NCI-H524 (cell line): ENCODE results near the gene PRR7.

Source experiments
- DNase-seq, 2 experiments: peaks; one replicate each; lab custom pipeline; 2025; lab: John Stamatoyannopoulos, UW

The PRR7 gene

DNA sequence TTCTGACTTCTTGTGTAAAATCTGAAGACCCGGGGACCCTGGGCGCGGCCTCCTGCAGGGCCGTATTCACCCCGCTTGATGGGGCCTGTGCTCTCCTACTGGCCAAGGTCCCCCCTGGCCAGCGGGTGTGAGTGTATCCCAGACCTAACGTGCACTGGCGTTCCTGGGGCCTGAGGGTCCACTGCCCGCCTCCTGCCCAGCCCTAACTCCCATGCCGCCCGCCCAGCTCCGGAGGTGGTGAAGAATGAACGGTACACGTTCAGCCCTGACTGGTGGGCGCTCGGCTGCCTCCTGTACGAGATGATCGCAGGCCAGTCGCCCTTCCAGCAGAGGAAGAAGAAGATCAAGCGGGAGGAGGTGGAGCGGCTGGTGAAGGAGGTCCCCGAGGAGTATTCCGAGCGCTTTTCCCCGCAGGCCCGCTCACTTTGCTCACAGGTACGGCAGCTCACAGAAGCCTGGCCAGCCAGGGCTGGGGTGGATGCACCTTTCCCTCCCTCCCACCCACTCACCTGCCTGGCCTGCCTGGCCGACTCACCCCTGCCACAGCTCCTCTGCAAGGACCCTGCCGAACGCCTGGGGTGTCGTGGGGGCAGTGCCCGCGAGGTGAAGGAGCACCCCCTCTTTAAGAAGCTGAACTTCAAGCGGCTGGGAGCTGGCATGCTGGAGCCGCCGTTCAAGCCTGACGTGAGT is 10.6 kb upstream of the PRR7 start:
- DNase-seq = no peak

DNA sequence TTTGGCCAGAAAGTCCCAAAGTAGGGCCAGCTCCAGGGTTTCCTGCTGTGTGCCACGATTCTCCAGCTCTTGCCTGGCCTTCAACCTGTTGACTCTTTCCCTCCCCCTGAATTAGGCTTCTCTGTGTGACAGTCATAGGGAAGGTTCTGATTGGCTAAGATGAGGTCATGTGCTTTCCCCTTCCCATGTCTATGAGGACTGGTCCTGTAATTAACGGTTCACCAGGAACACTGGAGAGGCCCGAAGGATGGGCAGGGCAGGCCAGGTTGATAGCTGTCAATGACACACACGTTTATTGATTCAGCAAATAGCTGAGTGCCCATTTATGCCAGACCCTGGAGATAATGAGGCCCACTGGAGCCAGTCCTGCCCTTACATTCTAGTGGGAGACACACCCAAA is 9.0 kb upstream of the PRR7 start:
- no peak for DNase-seq

DNA sequence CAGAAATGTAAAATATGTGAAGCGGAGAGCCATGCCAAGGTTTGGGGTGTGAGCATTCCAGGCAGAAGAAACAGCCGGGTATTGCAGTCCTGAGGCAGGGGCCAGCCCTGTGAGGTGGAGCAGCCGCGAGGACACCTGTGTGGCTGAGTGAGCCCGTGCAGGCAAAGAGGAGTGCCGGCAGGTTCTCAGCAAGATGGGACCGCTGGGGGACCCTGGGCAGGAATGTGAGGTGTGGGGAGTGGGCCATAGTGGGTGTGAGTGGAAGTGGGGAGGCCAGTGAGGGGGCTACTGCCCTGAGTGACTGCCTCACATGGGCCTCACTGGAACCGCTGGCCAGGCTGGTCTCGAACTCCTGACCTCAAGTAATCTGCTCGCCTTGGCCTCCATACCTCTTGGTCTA is 8.1 kb upstream of the PRR7 start:
- DNase-seq = no peak

DNA sequence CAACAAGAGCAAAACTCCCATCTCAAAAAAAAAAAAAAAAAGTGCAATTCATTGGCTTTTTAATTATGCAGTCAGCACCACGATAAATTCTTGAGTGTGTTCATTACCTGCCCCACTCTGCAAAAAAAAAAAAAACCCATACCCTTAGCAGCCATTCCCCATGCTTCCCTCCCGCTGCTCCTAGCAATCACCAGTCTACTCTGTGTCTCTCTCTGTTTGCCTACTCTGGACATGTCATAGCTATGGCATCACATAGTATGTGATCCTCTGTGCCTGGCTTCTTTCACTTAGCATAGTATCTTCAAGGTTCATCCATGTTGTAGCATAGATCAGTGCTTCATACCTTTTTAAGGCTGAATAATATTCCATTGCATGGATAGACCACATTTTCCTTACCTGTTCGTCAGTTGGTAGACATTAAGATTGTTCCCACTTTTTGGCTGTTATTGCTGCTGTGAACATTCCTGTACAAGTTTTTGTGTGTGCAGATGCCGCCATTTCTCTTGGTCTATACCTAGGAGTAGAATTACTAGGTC is 7.0 kb upstream of the PRR7 start:
- no peak for DNase-seq

DNA sequence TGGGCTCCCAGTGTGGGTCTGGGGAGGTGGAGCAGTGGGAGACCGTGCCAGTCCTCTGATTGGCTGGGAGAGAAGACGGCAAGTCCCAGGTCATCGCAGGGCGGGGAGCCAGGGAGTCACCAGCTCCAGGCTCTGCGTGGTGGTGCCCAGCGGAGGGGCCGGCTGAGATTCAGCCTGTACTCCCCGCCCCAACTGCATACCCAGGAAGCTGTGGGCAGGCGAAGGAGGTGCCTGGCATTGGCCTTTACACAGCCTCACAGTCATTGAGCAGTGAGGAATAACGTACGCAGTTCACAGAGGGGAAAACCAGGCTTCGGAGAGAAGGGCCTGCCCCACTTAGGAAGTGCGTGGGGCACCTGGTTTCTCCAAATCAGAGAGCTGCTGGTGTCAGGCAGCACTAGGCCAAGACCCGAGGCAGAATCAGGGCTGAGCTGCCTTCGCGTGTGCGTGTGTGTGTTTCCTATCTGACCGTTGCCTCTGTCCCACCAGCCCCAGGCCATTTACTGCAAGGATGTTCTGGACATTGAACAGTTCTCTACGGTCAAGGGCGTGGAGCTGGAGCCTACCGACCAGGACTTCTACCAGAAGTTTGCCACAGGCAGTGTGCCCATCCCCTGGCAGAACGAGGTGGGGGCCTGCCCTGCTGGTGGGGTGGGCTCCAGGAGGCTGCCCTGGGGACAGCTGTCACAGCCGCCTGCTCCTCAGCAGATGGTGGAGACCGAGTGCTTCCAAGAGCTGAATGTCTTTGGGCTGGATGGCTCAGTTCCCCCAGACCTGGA is 6.2 kb upstream of the PRR7 start:
- DNase-seq = peak; percentile 30 to 49

DNA sequence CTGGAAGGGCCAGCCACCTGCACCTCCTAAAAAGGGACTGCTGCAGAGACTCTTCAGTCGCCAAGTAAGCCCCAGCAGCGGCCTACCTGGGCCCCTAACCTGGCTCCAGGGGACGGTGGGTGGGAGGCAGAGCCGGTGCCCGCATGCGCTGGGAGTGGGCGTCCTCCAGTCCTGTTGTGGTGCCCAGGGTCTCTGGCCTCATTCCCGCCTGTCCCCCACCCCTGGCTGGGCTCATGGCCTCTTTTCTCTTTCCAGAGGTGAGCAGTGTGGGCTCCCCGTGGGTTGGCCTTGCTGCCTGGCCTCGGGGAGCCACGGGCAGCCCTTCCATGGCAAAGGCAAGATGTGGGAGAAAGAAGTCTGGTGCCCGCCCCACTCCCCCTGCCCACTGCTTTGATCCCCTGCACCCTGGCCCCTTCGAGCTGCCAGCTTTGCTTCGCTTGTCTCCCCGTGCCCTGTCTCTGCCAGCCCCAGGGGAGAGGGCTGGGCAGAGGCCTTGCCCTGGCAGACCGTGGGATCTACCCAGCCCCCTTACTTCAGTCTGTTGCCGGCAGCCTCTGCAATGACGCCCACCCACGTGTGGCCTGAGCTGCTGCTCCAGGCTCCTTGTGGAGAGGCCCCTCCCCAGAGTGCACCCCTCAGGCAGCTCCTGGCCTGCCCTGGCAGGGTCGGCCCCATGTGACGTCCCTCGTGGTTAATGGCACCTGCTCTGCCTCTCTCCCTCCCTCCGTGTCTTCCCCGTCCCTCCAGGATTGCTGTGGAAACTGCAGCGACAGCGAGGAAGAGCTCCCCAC is 5.4 kb upstream of the PRR7 start:
- DNase-seq = no peak

DNA sequence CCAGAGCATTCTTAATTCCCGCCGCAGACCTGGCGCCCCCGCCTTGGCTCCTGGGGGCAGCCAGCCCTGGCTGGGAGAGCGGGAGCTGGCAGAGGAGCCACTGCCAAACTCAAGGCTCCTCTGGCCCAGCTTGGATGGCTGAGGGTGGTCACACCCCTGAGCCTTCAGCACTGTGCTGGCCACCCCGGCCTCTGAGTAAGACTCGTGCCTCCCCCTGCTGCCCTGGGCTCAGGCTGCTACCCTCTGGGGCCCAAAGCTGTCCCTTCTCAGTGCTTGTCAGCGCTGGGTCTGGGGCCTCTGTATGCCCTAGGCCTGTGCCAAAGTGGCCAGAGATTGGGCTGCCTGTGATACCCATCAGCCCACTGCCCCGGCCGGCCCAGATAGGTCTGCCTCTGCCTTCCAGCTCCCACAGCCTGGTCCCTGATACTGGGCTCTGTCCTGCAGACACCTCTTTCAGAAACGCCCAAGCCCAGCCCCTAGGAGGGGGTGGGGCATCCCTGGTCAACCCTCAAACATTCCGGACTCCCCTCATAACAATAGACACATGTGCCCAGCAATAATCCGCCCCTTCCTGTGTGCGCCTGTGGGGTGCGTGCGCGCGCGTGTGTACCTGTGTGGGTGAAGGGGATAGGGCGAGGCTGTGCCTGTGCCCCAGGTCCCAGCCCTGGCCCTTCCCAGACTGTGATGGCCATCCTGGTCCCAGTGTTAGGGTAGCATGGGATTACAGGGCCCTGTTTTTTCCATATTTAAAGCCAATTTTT is 4.4 kb upstream of the PRR7 start:
- no peak for DNase-seq

DNA sequence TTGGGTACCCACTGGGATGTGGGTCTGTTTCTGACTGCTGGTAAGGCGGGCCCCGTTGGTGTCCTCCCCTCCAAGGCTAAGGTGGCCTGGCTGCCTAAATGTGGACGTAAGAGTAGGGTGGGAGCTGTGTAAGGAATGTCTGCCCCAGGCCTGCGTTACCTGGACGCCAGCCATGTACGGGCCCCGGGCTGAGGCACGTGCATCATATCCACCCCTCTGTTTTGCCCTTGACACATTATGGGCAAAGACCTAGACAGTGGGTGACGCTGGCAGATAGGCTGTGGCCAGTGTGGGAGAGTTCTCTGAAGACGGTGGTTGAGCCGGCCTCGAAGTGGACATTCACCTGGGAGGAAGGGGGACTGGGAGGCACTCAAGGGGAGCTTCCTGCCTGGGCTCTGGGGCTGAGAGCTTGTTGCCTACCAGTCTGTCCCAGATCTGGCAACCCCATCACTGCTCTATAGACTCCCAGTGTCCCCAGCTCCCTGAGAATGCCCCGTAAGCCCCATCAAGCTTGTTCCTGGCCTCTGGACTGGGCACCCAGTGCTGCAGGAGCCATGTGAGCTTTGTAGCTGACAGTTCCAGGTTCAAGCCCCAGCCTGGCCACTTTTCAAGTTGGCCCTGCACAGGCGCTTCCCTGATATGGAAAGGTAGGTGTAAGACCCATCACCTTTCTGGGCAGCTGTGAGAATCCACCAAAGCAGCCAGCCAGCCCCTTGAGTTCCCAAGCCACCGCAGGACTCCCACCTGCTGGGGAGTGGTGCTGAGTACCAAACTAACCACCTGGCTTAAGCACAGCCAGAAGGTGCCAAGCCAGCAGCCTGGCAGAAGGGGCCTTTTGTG is 3.2 kb upstream of the PRR7 start:
- no peak for DNase-seq

DNA sequence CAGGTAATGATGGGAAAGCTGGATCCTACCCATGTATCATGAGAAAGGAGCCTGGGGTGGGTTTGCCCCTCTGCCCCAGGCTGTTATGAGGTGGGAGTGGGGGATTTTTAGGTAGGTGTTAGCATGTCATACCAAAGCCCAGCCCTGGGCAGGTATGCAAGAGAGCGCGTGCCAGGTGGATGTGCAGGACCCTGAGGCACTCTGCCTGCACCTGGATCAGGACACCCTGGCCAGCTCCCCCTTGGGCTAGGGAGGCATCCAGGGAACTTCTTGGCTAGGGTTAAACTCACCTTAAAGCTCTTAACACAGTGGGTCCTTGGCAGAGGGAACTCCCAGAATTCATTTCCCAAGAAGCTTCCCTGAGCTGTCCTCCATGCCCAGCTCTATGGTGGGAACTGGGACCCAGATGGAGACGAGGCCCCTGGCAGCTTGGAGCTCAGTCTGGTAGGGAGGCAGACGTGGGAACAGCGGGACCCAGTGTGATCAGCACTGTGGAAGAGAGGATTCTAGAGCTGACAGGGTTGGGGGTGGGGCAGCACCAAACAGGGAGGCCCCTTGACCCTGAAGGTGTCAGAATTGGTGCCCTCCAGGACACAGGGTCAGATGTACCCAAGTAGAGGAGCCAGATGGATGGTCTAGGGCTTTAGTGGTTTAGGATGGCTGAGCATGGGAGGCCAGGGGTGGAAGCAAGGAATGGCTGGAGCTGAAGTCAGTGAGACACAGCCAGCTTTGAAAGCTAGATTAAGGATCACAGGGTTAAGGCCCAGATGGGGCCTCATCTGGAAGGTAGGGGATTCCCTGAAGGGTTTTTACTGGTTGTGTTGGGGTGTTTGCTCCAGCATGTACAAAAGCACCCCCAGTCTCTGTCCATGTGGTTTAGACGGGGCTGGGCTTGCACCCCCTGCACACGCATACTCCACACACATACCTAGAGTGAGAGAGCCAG is 2.2 kb upstream of the PRR7 start:
- peak in 1 of 2 experiments; percentile 34 for DNase-seq

DNA sequence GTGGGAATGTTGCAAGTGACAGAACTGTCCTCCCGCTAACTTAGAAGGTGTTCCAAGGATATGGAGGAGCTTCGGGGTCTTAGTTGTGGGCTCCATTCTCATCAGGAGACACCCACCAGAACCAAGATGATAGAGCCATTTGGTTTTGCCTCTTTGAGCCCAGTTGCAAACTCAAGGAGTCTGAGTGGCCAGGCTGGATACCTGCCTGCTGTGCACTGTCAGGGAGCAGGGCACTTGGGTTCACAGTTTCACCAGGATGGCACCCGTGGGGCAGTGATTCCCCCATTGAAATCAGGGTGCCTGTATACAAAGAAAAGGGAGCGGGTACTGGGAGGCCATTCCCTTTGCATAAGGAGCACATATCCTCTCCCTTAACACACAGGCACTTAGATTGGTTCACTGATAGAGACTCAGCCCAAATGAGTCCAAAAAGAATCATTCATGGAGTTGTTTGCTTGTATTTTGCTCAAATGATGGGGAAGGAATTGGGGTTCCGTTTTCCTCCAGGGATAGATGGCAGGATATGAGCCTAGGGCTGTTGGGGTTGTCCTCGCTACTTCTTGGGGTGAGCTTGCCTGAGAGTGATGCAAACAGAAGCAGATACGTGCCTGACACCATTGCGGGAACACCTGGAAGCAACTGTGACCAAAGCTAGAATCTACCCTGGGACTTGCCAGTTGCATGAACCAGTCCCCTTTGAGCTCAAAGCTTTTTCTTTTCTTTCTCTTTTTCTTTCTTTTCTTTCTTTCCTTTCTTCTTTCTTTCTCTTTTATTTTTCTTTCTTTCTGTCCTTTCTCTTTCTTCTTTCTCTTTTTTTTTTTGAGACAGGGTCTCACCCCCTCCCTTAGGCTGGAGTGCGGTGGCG is 1.3 kb upstream of the PRR7 start:
- no peak for DNase-seq

DNA sequence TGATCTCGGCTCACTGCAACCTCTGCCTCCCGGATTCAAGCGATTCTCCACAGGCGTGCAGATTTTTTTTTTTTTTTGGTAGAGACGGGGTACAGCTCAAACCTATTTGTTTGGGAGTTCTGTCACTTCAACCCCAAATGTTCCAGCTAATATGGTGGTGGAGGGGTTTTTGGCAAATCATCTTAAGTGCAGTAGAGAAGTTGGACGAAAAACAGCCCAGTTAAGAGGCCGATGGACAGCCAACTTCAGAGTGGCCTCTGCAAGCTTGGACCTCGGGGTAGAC is 756 bp upstream of the PRR7 start:
- no peak for DNase-seq

DNA sequence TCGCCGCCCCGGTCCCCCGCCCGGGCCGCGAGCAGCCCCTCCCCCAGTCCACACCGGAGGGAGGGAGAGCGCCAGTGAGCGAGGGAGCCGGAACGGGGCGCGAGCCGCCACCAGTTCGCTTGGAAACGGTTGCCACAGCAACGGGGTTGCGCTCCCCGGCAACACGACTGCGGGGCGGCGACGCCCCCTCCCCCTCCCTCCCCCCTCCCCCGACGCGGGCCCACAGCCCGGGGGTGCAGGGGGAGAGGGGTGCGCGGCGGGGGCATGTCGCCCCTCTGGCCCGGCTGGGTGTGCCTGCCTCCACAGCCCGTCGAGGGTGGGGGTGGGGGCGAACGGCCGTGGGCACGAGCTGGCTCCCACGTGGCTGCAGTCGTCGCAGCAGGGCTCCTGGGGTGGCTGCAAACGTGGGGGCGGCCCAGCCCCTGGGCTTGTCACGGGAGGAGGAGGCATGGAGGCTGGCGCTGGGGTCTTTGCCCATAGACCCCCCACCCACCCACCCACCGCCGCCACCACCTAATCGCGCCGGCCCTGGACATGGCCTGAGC is 524 bp downstream of the PRR7 start:
- DNase-seq = peak in 1 of 2 experiments; percentile 75

DNA sequence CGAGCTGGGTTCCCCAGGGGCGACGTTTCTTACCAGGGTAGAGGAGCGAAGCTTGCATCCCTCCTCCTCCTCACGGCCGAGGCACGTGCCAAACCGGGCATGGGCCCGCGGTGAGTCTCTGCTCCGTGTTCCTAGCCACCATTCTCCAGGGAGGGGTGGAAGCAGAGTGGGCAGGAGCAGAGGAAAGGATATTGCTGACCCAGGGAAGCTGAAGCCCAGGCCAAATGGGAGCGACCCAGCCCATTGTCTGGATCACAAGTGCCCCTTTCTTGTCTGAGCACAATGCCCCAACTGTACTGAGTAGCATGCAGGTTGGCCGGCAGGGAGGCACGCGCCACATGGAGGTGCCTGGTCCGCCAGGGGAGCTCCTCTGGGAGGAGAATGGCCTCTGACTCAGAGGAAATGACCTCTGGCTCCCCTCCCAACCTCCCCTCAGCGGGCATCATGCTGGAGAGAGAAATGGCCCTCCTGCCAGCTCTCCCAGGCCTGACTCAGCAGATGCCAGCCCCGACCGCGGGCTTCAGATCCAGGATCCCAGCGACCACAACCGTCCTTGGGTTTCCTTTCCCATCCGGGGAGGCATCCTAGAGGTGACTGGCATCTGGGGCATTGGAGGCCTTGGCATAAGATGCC is 1.1 kb downstream of the PRR7 start:
- peak in 1 of 2 experiments; percentile 38 for DNase-seq

DNA sequence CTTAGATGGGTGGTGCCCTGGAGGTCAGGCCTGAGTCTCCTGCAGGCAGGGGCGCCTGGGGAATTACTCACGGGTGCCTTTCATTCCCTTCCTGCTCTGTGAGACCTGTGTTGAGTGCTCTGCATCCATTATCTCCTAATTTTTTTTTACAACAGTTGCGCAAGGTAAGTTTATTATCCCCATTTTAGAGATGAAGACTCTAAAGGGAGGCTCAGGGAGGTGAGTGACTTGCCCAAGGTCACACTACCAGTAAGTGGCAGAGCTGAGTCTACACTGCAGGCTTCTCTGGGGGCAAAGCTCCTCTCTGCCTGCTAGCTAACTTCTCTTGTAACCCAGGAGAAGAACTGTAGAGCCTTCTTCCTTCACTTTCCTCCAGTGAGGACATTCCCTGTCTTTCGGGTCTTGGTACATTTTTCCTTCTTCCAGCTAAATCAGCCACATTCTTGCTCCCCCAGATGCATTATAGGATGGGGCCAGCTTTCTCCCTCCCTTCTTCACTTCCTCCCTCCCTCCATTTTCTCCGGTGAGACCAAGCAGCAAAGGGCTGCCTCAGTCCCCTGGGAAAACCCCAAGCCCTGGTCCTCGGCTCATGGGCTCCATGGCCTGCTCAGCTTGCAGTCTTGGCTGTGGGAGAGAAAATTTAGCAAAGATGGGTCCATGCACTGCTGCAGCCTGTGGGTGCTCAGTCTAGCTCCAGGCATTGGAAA is 1.8 kb downstream of the PRR7 start:
- DNase-seq = peak in 1 of 2 experiments; percentile 21

DNA sequence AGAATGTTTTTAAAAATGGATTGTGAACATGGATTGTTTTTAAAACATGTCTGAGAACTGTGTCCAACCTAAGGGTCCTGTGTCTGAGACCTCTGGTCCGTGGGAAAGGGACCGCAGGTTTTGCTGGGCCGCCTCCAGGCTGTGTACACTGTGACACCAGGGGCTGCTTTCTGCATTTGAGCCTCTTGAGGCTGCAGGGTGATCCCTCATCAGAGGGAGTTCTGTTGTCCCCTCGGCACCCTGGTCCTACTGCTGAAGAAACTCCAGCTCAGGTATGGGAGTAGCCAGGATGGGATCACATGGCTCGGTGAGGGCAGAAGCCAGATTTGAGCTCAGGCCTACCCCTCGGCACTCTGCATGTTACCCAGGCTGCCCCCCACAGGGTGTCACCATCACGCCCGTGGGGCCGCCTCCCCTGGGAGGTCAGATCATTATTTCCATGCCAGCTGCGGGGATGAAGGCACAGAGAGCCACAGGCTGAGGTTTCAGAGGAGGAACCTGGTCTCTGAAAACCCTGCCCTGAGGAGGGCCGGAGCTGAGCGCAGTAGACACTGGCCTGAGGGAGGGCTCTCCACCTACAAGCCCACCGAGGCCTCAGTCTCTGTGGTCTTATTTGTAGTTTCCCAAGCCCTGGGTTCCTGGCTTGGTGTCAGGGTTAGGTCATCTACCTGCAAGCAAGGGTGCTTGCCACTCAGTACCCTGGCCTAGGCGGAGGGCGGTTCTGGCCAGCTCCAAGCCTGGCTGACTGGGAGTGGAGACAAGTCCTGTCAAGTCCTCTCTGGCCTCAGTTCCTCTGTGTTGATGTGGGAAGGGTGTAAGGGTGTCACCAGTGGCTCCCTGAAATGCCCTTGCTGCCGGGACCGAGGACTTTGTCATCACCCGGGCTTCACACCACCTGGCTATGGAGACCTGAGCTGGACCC is 2.8 kb downstream of the PRR7 start:
- peak in 1 of 2 experiments; percentile 12 for DNase-seq

DNA sequence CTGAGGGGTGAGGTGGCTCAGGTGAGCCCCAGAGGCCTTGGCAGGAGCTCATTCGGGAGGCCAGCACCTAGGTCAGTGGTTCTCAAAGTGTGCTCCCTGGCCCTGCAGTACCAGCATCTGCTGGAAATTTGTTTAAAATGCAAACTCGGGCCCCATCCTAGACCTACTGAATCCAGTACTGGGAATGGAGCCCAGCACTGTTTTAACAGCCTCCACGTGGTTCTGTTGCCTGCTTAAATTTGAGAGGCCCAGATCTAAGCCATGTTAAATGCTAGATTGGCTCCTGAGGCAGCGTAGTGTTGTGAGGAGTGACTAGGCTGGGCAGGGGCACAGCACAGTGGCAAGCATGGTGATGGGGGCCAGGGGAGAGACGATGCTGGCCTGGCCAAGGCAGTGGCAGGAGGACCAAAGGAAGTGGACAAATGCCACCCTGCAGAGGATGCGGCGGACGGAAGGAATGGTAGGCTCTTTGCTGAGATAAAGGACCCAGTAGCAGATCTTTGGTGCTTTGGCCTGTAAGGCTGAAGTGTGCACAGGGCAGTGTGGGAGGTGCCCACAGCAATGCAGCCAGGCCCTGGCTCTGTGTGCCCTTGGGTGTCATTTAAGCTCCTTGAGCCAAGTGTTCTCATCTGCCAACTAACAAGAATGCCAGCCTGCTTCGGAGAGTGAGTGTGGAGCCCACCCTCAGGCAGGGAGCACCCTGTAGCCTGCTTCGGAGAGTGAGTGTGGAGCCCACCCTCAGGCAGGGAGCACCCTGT is 4.2 kb downstream of the PRR7 start:
- DNase-seq = no peak
